IMR-90 (cell line): ENCODE data around the gene LCA5. TPM values are rescaled to one million over a fixed set of nuclear protein-coding genes. Genes with fewer than 3 reads are reported as not detected.

ENCODE experiments used
- ATAC-seq: fragments of 200-7000 bp; cut with Tn5 transposase; 2 replicates; pipeline ENCODE4 v1.9.1; 2020; ENCODE audit warnings: low read depth, mild to moderate bottlenecking, moderate library complexity
- BruUV-seq: library from RNA; stranded (reverse); fragments of 400-500 nt; replicated peaks from 2 replicates; lab custom pipeline; 2021; lab: Mats Ljungman, UMichigan
- CTCF ChIA-PET: fragments of 300-600 bp; formaldehyde crosslinking; extraction: SDS; loops from one replicate; lab custom pipeline; 2021; ENCODE audit warnings: antibody characterized with exemption; lab: Yijun Ruan, JAX
- POLR2A ChIA-PET: fragments of 300-600 bp; sonication (Branson Sonifier 250); formaldehyde crosslinking; loops from one replicate; lab custom pipeline; 2022; ENCODE audit warnings: antibody characterized with exemption; ENCODE audit not compliant: unreplicated experiment; lab: Charles Lee
- DNase-seq: peaks from one replicate; pipeline ENCODE4 v3.0.0; 2013
- H2AFZ ChIP-seq: replicated peaks from 2 replicates; pipeline ENCODE3; 2013; ENCODE audit warnings: low read length, mild to moderate bottlenecking; ENCODE audit not compliant: poor library complexity
- H2AK5ac ChIP-seq: 2 replicates; pipeline ENCODE4 v1.6.1; 2013; ENCODE audit warnings: low read depth, low read length, inconsistent platforms
- H2AK9ac ChIP-seq: replicated peaks from 2 replicates; pipeline ENCODE3; 2013; ENCODE audit warnings: mild to moderate bottlenecking, low read depth, low read length, moderate library complexity; ENCODE audit not compliant: poor library complexity
- H2BK120ac ChIP-seq: 2 replicates; pipeline ENCODE4 v1.6.1; 2013; ENCODE audit warnings: low read depth, low read length, inconsistent platforms
- H2BK15ac ChIP-seq: 3 replicates; pipeline ENCODE4 v1.6.1; 2013; ENCODE audit warnings: low read depth, low read length, inconsistent platforms
- H2BK20ac ChIP-seq: 2 replicates; pipeline ENCODE4 v1.6.1; 2013; ENCODE audit warnings: low read depth, mild to moderate bottlenecking, inconsistent platforms, low read length, moderate library complexity
- H2BK5ac ChIP-seq: 2 replicates; pipeline ENCODE4 v1.6.1; 2013; ENCODE audit warnings: mild to moderate bottlenecking, low read depth, low read length, inconsistent platforms; ENCODE audit not compliant: poor library complexity, severe bottlenecking
- H3K14ac ChIP-seq: replicated peaks from 2 replicates; pipeline ENCODE4 v1.6.1; 2013; ENCODE audit warnings: low read depth, low read length, inconsistent platforms
- H3K18ac ChIP-seq: 2 replicates; pipeline ENCODE4 v1.6.1; 2013; ENCODE audit warnings: low read depth, low read length, control low read depth
- H3K23ac ChIP-seq: 2 replicates; pipeline ENCODE4 v1.6.1; 2013; ENCODE audit warnings: low read depth, low read length, inconsistent platforms
- H3K27ac ChIP-seq: 2 replicates; pipeline ENCODE4 v1.5.1; 2013; ENCODE audit warnings: mild to moderate bottlenecking, control low read depth, low read length; ENCODE audit not compliant: insufficient read depth
- H3K27me3 ChIP-seq: 2 replicates; pipeline ENCODE4 v1.6.1; 2013; ENCODE audit warnings: low read length; ENCODE audit not compliant: control insufficient read depth, insufficient read depth
- H3K36me3 ChIP-seq: 2 replicates; pipeline ENCODE4 v1.6.1; 2013; ENCODE audit warnings: low read length, mixed read lengths; ENCODE audit not compliant: control insufficient read depth, insufficient read depth
- H3K4ac ChIP-seq: 2 replicates; pipeline ENCODE4 v1.6.1; 2013; ENCODE audit warnings: low read depth, low read length, inconsistent platforms
- H3K4me1 ChIP-seq: 2 replicates; pipeline ENCODE4 v1.6.1; 2013; ENCODE audit warnings: low read length, mixed read lengths; ENCODE audit not compliant: control insufficient read depth, insufficient read depth
- H3K4me2 ChIP-seq: 2 replicates; pipeline ENCODE4 v1.6.1; 2013; ENCODE audit warnings: low read depth, mild to moderate bottlenecking, control low read depth, low read length, moderate library complexity
- H3K4me3 ChIP-seq: 2 replicates; pipeline ENCODE4 v1.5.1; 2013; ENCODE audit warnings: low read depth, mild to moderate bottlenecking, control low read depth, low read length, moderate library complexity; ENCODE audit not compliant: insufficient read depth
- H3K56ac ChIP-seq: 2 replicates; pipeline ENCODE4 v1.6.1; 2013; ENCODE audit warnings: low read length, inconsistent platforms; ENCODE audit not compliant: insufficient read depth; ENCODE audit errors: extremely low read depth
- H3K79me1 ChIP-seq, 2 experiments: 2 replicates each; pipeline ENCODE4 v1.6.1; 2013; ENCODE audit warnings: low read length in 2 of 2, inconsistent platforms in 1 of 2, low read depth in 1 of 2
- H3K9ac ChIP-seq: 2 replicates; pipeline ENCODE4 v1.6.1; 2013; ENCODE audit warnings: low read depth, low read length, control low read depth
- H3K9me1 ChIP-seq: 2 replicates; pipeline ENCODE4 v1.6.1; 2013; ENCODE audit warnings: low read length, inconsistent platforms; ENCODE audit not compliant: insufficient read depth
- H3K9me3 ChIP-seq: 2 replicates; pipeline ENCODE4 v1.6.1; 2013; ENCODE audit warnings: low read length; ENCODE audit not compliant: control insufficient read depth, insufficient read depth
- H4K20me1 ChIP-seq: 2 replicates; pipeline ENCODE4 v1.6.1; 2013; ENCODE audit warnings: low read length, inconsistent platforms; ENCODE audit not compliant: insufficient read depth
- H4K5ac ChIP-seq: 2 replicates; pipeline ENCODE4 v1.6.1; 2013; ENCODE audit warnings: mild to moderate bottlenecking, low read depth, low read length, control low read depth
- H4K8ac ChIP-seq, 2 experiments: 2 replicates each; pipeline ENCODE4 v1.6.1; 2013; ENCODE audit warnings: low read depth in 2 of 2, low read length in 2 of 2, control low read depth in 1 of 2, inconsistent platforms in 1 of 2
- H4K91ac ChIP-seq: 2 replicates; pipeline ENCODE4 v1.6.1; 2013; ENCODE audit warnings: low read depth, low read length, inconsistent platforms; ENCODE audit not compliant: insufficient read depth
- CHD1 ChIP-seq: IDR thresholded peaks from 2 replicates; pipeline ENCODE4 v1.6.1; 2012; ENCODE audit warnings: low read depth, low read length, improper control_type of control experiment
- MAZ ChIP-seq: IDR thresholded peaks from 2 replicates; pipeline ENCODE4 v1.6.1; 2012; ENCODE audit warnings: low read depth, mild to moderate bottlenecking, low read length, improper control_type of control experiment, moderate library complexity, borderline replicate concordance
- WGBS, 2 experiments: methylation state at CpG; one replicate each; pipeline versions ENCODE4 v1.1.5 to v1.1.7; 2013; ENCODE audit warnings: missing lambda C conversion rate in 2 of 2; ENCODE audit not compliant: insufficient read length in 1 of 2; ENCODE audit errors: extremely low coverage in 2 of 2; 5-methylcytosine and 5-hydroxymethylcytosine counted together
- dilution Hi-C: fragments of 300-500 bp; cut with HindIII; formaldehyde crosslinking; loops from one replicate; pipeline ENCODE4 v1.14.3; 2018; ENCODE audit warnings: low sequenced_read_pairs; ENCODE audit not compliant: unreplicated experiment
- in situ Hi-C: fragments of 300-500 bp; cut with MboI; formaldehyde crosslinking; loops from 3 replicates; pipeline ENCODE4 v1.14.3; 2019; ENCODE audit warnings: low sequenced_read_pairs, inconsistent platforms, mixed read lengths
- intact Hi-C: fragments of 100-400 bp; cut with micrococcal nuclease; formaldehyde crosslinking; loops from 2 replicates; pipeline ENCODE4 v1.10.0; 2022
- polyA plus RNA-seq, 3 experiments: library from polyadenylated mRNA; depleted of rRNA; stranded (reverse); fragments of >200 nt; gene quantifications; 2 replicates each; pipeline ENCODE4 v1.2.3, GENCODE V29; 2012; ENCODE audit warnings: low replicate concordance in 1 of 3
- total RNA-seq: library from RNA; depleted of rRNA; stranded (reverse); fragments of >200 nt; gene quantifications from 2 replicates; pipeline ENCODE4 v1.2.3, GENCODE V29; 2012

Gene LCA5
- total and polyA plus RNA-seq, 2 of the 4 experiments (the other 2 are of a cell fraction): 1.2 to 2.0 TPM

- no peaks in the 10 kb centered on the region for H3K27me3 ChIP-seq
- WGBS, 2 experiments: no CpG with 5 or more reads among the region's 2 CpGs
- H3K4ac ChIP-seq: no peak overlapping the region
- no TSS peak for BruUV-seq
- DNase-seq (peak; percentile 50), ATAC-seq (peak; percentile 80)
- no peak overlapping the region for H3K14ac ChIP-seq
- no peak overlapping the region for H2BK120ac ChIP-seq
- H2AK5ac ChIP-seq: no peak overlapping the region
- no peak overlapping the region for H4K91ac ChIP-seq
- intact Hi-C loops: no loop called here
- no peak overlapping the region for H2AK9ac ChIP-seq
- no peak overlapping the region for H3K27ac ChIP-seq
- no peak overlapping the region for H3K18ac ChIP-seq
- no peaks in the 10 kb centered on the region for H3K9me3 ChIP-seq
- H2BK15ac ChIP-seq: no peak overlapping the region
- H3K56ac ChIP-seq: no peak overlapping the region
- H3K9me1 ChIP-seq: no peaks in the 10 kb centered on the region
- no peaks in the 10 kb centered on the region for H4K20me1 ChIP-seq
- H3K4me3 ChIP-seq: no peak overlapping the region
- POLR2A ChIA-PET: no interaction called here
- H3K79me1 ChIP-seq: no peaks in the 10 kb centered on the region
- H3K23ac ChIP-seq: no peak overlapping the region
- in situ Hi-C loops: no loop called here
- H4K8ac ChIP-seq: no peak overlapping the region
- H4K5ac ChIP-seq: no peak overlapping the region
- no peak overlapping the region for H3K9ac ChIP-seq
- peaks cover 6% of the 10 kb centered on the region; the same call in 1 of the 2 replicates for H3K4me1 ChIP-seq
- CTCF ChIA-PET: interaction anchor here (0.8 to 1.4 kb wide), 2 partner anchors 13 kb away, joined by 4 to 5 read pairs; no protein-coding TSS in a partner anchor
- no peak overlapping the region for H2BK5ac ChIP-seq
- no peaks in the 10 kb centered on the region for H3K36me3 ChIP-seq
- H2BK20ac ChIP-seq: no peak overlapping the region
- TF ChIP-seq MAZ: no peak
- TF ChIP-seq CHD1: no peak
- no peak overlapping the region for H2AFZ ChIP-seq
- H3K4me2 ChIP-seq: peak overlapping the region; percentile 2; the same call in 1 of the 2 replicates
- dilution Hi-C loops: no loop called here
Measured at GRCh38 chr6:79557673-79558467, 20.6 kb upstream of the LCA5 start.
